Activated CD8-positive, alpha-beta memory T cell treated with anti-CD3 and anti-CD28 coated beads, Interleukin-2, amount 10 ng/mL, durations not matched to agents 7 days and 5 days (primary cell): ENCODE measurements around the gene SLC9A9. TPM values are rescaled to one million over a fixed set of nuclear protein-coding genes. Genes with fewer than 3 reads are reported as not detected.

Experiments used
- ATAC-seq: fragments of 150-1000 bp; cut with Tn5 transposase; one replicate; pipeline ENCODE4 v1.10.0; 2021; ENCODE audit warnings: moderate library complexity
- CTCF ChIA-PET: fragments of 350-600 bp; sonication (Branson Sonifier 250); formaldehyde crosslinking; loops from one replicate; lab custom pipeline; 2021; ENCODE audit warnings: antibody characterized with exemption; lab: Charles Lee
- DNase-seq: peaks from one replicate; pipeline ENCODE4 v3.0.0-alpha.2; 2020
- H3K27ac Mint-ChIP-seq: one replicate; pipeline ENCODE4 v1.8.0; 2021; ENCODE audit warnings: mild to moderate bottlenecking, mixed read lengths
- H3K27me3 Mint-ChIP-seq: one replicate; pipeline ENCODE4 v1.8.0; 2021; ENCODE audit warnings: mixed read lengths
- H3K36me3 Mint-ChIP-seq: one replicate; pipeline ENCODE4 v1.8.0; 2021; ENCODE audit warnings: mild to moderate bottlenecking, mixed read lengths
- H3K4me1 Mint-ChIP-seq: one replicate; pipeline ENCODE4 v1.8.0; 2021; ENCODE audit warnings: mixed read lengths
- H3K4me3 Mint-ChIP-seq: one replicate; pipeline ENCODE4 v1.8.0; 2021; ENCODE audit warnings: mild to moderate bottlenecking, moderate library complexity, mixed read lengths
- H3K9me3 Mint-ChIP-seq: one replicate; pipeline ENCODE4 v1.8.0; 2022; ENCODE audit warnings: low read depth, mixed read lengths
- total RNA-seq, 2 experiments: library from RNA; stranded (reverse); gene quantifications; one replicate each; pipeline ENCODE4 v1.2.3, GENCODE V29; 2021

Gene SLC9A9
- total RNA-seq, 2 experiments from 2014 or later = 6.8 to 10.8 TPM

GRCh38 chr3:143356839-143357238 lies 491.4 kb downstream of the SLC9A9 start:
- no peaks in the 10 kb centered on the region for H3K9me3 Mint-ChIP-seq

GRCh38 chr3:143354342-143354741 lies 493.9 kb downstream of the SLC9A9 start:
- DNase-seq (no peak), ATAC-seq (no peak)
- CTCF ChIA-PET = no interaction called here
- Mint-ChIP-seq H3K27ac (no peak overlapping the region), H3K9me3 (no peaks in the 10 kb centered on the region), H3K4me3 (no peak overlapping the region), H3K27me3 (no peaks in the 10 kb centered on the region), H3K4me1 (peaks cover 4% of the 10 kb centered on the region), H3K36me3 (no peaks in the 10 kb centered on the region)

More at GRCh38 chr3:143356839-143357238, 491.4 kb downstream of the SLC9A9 start:
- ATAC-seq (no peak), DNase-seq (no peak)
- Mint-ChIP-seq H3K36me3 (no peaks in the 10 kb centered on the region), H3K27me3 (no peaks in the 10 kb centered on the region), H3K4me1 (no peaks in the 10 kb centered on the region), H3K27ac (no peak overlapping the region), H3K4me3 (no peak overlapping the region)
- CTCF ChIA-PET = no interaction called here

GRCh38 chr3:143352850-143353550 lies 495.3 kb downstream of the SLC9A9 start:
- Mint-ChIP-seq H3K4me3 (no peak overlapping the region), H3K36me3 (no peaks in the 10 kb centered on the region), H3K4me1 (peaks cover 11% of the 10 kb centered on the region), H3K27ac (no peak overlapping the region), H3K9me3 (no peaks in the 10 kb centered on the region), H3K27me3 (no peaks in the 10 kb centered on the region)
- ATAC-seq = no peak
- CTCF ChIA-PET = no interaction called here
- DNase-seq = no peak

GRCh38 chr3:143351895-143352608 lies 496.2 kb downstream of the SLC9A9 start:
- ATAC-seq (no peak), DNase-seq (no peak)
- Mint-ChIP-seq H3K36me3 (no peaks in the 10 kb centered on the region), H3K4me1 (peaks cover 12% of the 10 kb centered on the region), H3K27me3 (no peaks in the 10 kb centered on the region), H3K9me3 (no peaks in the 10 kb centered on the region), H3K27ac (no peak overlapping the region), H3K4me3 (no peak overlapping the region)
- CTCF ChIA-PET = no interaction called here

GRCh38 chr3:143351354-143351753 lies 496.9 kb downstream of the SLC9A9 start:
- ATAC-seq (no peak), DNase-seq (no peak)
- Mint-ChIP-seq H3K27ac (no peak overlapping the region), H3K4me1 (peaks cover 12% of the 10 kb centered on the region), H3K9me3 (no peaks in the 10 kb centered on the region), H3K27me3 (no peaks in the 10 kb centered on the region), H3K4me3 (no peak overlapping the region), H3K36me3 (no peaks in the 10 kb centered on the region)
- CTCF ChIA-PET = no interaction called here

- H3K4me3 Mint-ChIP-seq = no peak overlapping the region
- CTCF ChIA-PET = no interaction called here
- DNase-seq (no peak), ATAC-seq (peak; percentile 61)
- no peaks in the 10 kb centered on the region for H3K9me3 Mint-ChIP-seq
- H3K27ac Mint-ChIP-seq = no peak overlapping the region
- no peaks in the 10 kb centered on the region for H3K27me3 Mint-ChIP-seq
- H3K4me1 Mint-ChIP-seq = peaks cover 16% of the 10 kb centered on the region
- no peaks in the 10 kb centered on the region for H3K36me3 Mint-ChIP-seq
These were observed 498.8 kb downstream of the SLC9A9 start for GRCh38 chr3:143349455-143349854.

GRCh38 chr3:143348486-143349327 lies 499.6 kb downstream of the SLC9A9 start:
- Mint-ChIP-seq H3K4me1 (peaks cover 17% of the 10 kb centered on the region), H3K36me3 (no peaks in the 10 kb centered on the region), H3K4me3 (no peak overlapping the region), H3K9me3 (no peaks in the 10 kb centered on the region), H3K27me3 (no peaks in the 10 kb centered on the region), H3K27ac (no peak overlapping the region)
- ATAC-seq (peak; percentile 30), DNase-seq (no peak)
- CTCF ChIA-PET = interaction anchor here (0.9 to 1.3 kb wide), 3 partner anchors 10 to 229 kb away, joined by 3 read pairs; partner anchors contain the start of gene CHST2

- H3K27ac Mint-ChIP-seq = no peak overlapping the region
- CTCF ChIA-PET = no interaction called here
- DNase-seq (no peak), ATAC-seq (no peak)
- no peak overlapping the region for H3K4me3 Mint-ChIP-seq
- no peaks in the 10 kb centered on the region for H3K36me3 Mint-ChIP-seq
- no peaks in the 10 kb centered on the region for H3K27me3 Mint-ChIP-seq
- no peaks in the 10 kb centered on the region for H3K9me3 Mint-ChIP-seq
- H3K4me1 Mint-ChIP-seq = peaks cover 16% of the 10 kb centered on the region
These were observed 503.6 kb downstream of the SLC9A9 start for GRCh38 chr3:143344516-143345165.

- DNase-seq (no peak), ATAC-seq (no peak)
- no peaks in the 10 kb centered on the region for H3K36me3 Mint-ChIP-seq
- H3K27me3 Mint-ChIP-seq = no peaks in the 10 kb centered on the region
- CTCF ChIA-PET = no interaction called here
- H3K4me1 Mint-ChIP-seq = peaks cover 11% of the 10 kb centered on the region
- no peak overlapping the region for H3K27ac Mint-ChIP-seq
- no peak overlapping the region for H3K4me3 Mint-ChIP-seq
- H3K9me3 Mint-ChIP-seq = no peaks in the 10 kb centered on the region
These were observed 504.3 kb downstream of the SLC9A9 start for GRCh38 chr3:143343944-143344343.

- CTCF ChIA-PET = no interaction called here
- DNase-seq = no peak
- Mint-ChIP-seq H3K4me1 (peaks cover 6% of the 10 kb centered on the region), H3K27ac (no peak overlapping the region), H3K9me3 (no peaks in the 10 kb centered on the region), H3K36me3 (no peaks in the 10 kb centered on the region), H3K4me3 (no peak overlapping the region), H3K27me3 (no peaks in the 10 kb centered on the region)
- ATAC-seq = no peak
These were observed 505.2 kb downstream of the SLC9A9 start for GRCh38 chr3:143343031-143343430.

- Mint-ChIP-seq H3K4me1 (peaks cover 1% of the 10 kb centered on the region), H3K27me3 (no peaks in the 10 kb centered on the region), H3K9me3 (no peaks in the 10 kb centered on the region), H3K4me3 (no peak overlapping the region), H3K27ac (no peak overlapping the region), H3K36me3 (no peaks in the 10 kb centered on the region)
- DNase-seq (no peak), ATAC-seq (no peak)
- CTCF ChIA-PET = interaction anchor here (1.4 kb wide), 1 partner anchor 8 kb away, joined by 3 read pairs; no protein-coding TSS in a partner anchor
These were observed 508.8 kb downstream of the SLC9A9 start for GRCh38 chr3:143339451-143339850.

- ATAC-seq (no peak), DNase-seq (no peak)
- Mint-ChIP-seq H3K9me3 (no peaks in the 10 kb centered on the region), H3K36me3 (no peaks in the 10 kb centered on the region), H3K4me3 (no peak overlapping the region), H3K4me1 (no peaks in the 10 kb centered on the region), H3K27me3 (no peaks in the 10 kb centered on the region), H3K27ac (no peak overlapping the region)
- CTCF ChIA-PET = no interaction called here
These were observed 510.9 kb downstream of the SLC9A9 start for GRCh38 chr3:143337387-143337786.

GRCh38 chr3:143334231-143334630 lies 514.0 kb downstream of the SLC9A9 start:
- H3K4me1 Mint-ChIP-seq = no peaks in the 10 kb centered on the region
- no peaks in the 10 kb centered on the region for H3K27me3 Mint-ChIP-seq
- CTCF ChIA-PET = no interaction called here
- H3K4me3 Mint-ChIP-seq = no peak overlapping the region
- no peak overlapping the region for H3K27ac Mint-ChIP-seq
- DNase-seq (no peak), ATAC-seq (no peak)
- no peaks in the 10 kb centered on the region for H3K36me3 Mint-ChIP-seq
- no peaks in the 10 kb centered on the region for H3K9me3 Mint-ChIP-seq
